GM21526 (cell line): Measurements from ENCODE around the gene NEO1.
"Not testable (repeated sequence)": the region's sequence is repeated elsewhere in the genome, so short reads cannot be mapped to it uniquely, and the experiment has no call there.

ENCODE experiments used
- ATAC-seq: cut with Tn5 transposase; IDR thresholded peaks from one replicate; pipeline ENCODE4 v1.9.1; 2021; ENCODE audit warnings: moderate library complexity; ENCODE audit not compliant: unreplicated experiment, low FRiP score

The NEO1 gene

GRCh38 chr15:73295630-73296286, 243.5 kb downstream of the NEO1 start:
- no peak for ATAC-seq

- no peak for ATAC-seq
These were observed 244.5 kb downstream of the NEO1 start for GRCh38 chr15:73296609-73297353.

DNA sequence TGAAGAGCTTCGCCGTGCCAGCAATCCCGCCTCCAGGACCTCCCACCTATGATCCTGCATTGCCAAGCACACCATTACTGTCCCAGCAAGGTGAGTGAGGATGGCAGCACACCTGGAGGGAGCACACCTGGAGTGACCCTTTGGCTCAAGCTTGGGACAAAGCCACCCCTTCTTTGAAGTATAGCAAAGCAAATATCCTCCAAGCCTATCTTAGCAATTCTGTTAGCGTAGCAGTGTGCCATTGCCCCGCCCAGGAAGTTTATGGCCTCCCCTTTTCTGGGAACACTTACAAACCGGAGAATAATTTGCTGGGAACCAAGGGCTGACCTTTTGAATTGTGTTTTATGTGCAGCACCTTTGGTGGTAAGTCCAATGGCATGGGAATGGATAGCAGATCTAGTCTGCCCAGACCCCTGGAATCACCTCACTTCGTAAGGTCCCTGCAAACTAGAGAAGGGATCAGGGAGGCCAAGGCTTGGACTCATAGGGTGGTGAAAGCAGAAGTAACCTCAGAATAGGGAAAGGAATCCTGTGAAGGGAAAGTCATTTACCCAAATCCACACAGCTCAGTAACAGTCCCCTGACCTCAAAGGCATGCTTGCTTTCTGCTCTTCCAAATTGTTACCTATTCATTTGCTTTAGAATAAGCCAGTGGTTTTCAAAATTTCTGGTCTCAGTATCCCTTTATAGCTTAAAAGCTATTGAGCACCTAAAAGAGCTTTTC, 246.4 kb downstream of the NEO1 start:
- no peak for ATAC-seq

GRCh38 chr15:73300286-73300685, 248.0 kb downstream of the NEO1 start:
- not testable (repeated sequence) for ATAC-seq

DNA sequence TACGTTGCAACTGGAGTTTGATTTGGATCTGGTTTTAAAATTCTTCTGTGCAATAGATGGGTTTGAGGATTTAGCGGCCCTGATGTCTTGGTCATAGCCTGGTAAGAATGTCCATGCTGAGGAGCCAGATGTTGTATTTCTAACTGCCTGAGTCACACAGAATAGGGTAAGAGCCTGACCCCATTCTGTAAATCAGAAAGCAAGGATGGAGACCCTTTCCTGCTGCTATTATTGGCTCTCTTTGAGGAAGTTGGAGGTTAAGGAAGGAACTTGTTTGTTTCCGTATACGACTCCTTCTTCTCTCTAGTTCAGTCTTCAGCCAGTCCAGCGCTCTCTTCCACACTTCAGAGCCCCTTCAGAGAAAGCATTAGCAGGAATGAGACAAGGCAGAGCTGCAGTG, 251.4 kb downstream of the NEO1 start:
- no peak for ATAC-seq

GRCh38 chr15:73305331-73306211, 253.3 kb downstream of the NEO1 start:
- no peak for ATAC-seq

- no peak for ATAC-seq
These were observed 256.0 kb downstream of the NEO1 start for GRCh38 chr15:73308305-73308704.

DNA sequence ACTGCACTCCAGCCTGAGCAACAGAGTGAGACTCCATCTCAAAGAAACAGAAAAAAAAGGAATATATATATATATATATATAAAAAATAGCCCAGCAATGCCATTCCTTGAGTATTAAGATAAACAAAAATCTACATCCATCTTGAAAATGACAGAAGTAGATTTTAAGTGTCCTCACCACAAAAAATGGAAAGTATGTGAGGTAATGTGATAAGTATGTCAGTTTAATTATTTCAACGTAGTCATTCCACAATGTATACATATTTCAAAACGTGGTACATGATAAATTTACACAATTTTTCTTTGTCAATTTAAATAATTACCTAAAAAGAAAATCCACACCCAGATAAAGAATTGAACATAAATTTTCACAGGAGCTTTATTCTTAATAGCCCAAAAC, 261.6 kb downstream of the NEO1 start:
- no peak for ATAC-seq

- ATAC-seq = no peak
These were observed 265.6 kb downstream of the NEO1 start for GRCh38 chr15:73317651-73318462.

DNA sequence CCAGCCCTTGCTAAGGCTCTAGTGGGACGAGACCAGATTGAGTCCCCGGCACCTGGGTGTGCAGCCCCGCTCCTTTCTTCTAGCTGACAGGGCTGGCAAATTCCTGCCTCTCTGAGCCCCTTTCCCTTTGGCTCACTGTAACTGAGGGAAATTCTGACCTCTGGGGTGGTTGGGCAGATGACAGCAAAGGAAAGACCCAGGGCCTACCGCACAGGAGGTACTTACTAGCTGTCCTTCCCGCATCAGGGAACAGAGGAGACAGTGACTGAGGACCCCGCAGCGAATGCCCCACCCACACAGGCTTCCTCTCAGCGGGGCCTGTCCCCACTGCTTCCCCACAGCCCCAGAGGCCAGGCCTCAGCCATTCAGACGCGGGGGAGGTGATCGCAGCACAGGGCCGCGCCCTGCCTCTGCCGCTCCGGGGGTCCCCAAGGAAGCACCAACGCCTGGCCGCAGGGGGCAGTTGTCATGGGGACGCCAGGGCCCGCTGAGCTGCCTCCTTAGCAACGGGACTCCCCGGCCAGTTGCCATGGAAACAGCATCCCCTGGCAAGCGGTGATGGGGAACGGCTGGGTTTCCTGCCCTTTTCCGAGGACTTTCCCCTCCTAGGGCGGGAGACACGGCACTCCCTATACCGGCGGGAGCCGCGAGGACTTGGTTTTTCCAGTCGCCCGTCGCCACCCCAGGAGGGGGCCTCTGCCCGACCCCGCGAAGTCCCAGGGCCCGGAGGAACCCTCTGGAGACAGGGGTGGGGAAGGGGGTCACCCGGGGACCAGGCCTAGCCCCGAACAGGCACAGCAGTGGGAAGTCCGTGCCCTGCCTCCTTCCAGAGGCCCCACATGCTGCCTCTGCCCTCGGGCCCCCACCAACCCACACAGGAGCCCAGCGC, 266.4 kb downstream of the NEO1 start:
- no peak for ATAC-seq

- no peak for ATAC-seq
These were observed 267.4 kb downstream of the NEO1 start for GRCh38 chr15:73319460-73320245.

DNA sequence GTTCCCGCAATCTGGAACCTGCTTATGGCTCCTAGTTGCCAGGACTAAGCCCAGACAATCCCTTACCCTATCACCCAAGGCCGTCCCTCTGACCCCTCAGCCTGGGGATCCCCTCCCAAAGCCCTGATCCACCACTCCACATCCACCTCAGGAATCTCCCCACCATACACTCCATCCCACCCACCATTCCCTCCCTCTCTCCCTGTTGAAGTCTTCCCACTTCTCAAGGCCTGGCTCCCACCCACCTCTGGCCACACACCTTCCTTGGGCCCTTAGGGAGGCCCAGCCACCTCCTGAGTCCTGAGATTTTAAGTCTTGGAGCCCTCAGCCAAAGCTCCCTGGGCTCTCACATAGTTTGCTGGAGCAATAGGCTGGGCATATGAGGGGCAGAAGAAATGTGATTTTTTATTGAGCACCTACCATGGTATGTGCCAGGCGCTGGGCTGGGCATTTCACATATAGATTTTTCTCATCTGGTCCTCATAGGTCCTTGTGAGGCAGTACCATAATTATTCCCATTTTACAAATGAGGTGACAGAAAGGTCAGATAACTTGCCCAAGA, 268.4 kb downstream of the NEO1 start:
- ATAC-seq = no peak

DNA sequence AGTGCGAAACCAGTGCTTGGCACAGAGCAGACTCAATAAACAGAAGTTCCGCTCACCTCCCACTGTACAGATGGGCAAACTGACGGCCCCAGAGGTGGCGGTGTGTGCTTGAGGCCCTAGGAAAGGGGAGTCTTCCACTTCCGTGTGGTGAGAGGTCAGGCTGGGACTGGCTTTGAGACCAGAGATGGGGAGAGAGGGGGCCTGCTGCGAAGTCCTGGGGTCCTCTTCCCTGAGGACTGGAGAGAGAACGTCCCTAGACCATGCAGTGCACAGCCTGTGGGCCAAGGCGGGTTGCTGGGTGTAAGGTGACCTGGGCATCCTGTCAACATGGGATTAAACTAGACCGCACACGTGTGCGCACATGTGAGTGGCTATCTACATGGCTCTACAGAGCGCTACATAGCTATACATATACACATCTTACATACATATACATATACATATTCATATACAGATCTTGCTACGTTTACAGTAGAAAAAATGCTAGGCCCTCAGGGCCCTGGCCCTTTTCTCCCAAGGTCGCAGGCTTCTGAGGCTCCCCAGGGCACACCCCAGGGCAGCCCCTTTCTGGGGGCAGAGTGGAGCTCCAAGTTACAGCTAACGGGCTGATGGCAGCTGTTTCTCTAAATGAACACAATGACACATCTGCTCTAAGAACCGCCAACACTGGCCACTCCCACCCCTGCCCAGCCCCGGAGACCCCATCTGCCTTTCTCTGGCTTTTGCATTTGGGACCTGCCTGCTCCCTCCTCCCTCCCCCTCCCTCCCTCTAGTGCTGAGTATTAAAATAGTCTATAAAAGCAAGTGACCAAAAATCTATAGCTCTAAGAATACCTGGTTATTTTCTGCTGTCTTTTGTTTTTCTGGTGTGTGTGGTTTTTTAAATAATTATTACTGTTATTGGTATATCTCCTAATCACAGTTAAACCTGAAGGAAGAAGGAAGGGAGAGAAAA, 269.5 kb downstream of the NEO1 start:
- ATAC-seq = no peak

- ATAC-seq = no peak
These were observed 270.6 kb downstream of the NEO1 start for GRCh38 chr15:73322665-73323373.

GRCh38 chr15:73323374-73323955, 271.2 kb downstream of the NEO1 start:
- ATAC-seq = no peak

DNA sequence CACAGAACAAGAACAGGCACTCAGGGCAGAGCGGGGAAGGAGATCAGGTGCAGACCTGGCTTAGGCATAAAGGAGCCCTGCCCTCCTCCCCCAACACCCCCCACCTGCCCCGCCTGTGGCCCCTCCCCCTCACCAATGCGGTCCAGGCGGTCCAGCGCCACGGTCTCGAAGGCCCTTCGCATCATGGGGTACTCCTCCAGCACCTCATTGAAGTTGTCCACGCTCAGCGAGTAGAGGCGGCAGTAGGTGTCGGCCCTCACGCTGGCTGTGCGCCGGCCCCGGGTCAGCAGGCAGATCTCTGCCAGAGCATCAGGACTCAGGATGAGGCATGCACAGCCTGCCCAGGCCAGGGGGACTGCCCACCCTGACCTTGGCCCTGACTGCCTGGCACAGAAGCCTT, 271.7 kb downstream of the NEO1 start:
- no peak for ATAC-seq
